ENCODE data around the gene SLC6A1.

The SLC6A1 gene

DNA sequence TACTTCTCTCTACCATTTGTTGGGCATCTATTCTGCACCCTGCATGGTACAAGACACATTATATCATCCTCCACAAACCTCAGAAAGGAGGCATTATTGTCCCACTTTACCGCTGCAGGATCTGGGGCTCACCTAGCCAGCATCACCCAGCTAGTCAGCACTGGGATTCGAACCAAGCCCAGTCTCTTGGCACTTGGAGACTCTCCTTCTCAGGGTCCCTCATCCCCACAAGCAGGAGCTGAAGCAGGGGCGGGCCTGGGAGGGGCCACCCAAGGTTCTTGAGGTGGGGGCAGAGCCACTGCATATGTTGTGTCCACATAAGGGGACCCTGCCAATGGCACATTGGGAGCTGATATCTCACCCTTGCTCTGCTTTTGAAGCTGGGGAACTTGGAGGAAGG is 41.3 kb downstream of the SLC6A1 start:
- Histone ChIP-seq H3K27me3 (ENCODE audit: low read length) (no peaks in the 10 kb centered on the region), H3K9ac (ENCODE audit: low read length) (no peak overlapping the region), H3K27ac (ENCODE audit: low read depth, low read length) (no peak overlapping the region), H4K20me1 (ENCODE audit: low read depth, low read length) (no peaks in the 10 kb centered on the region), H3K36me3 (ENCODE audit: low read length) (no peaks in the 10 kb centered on the region), H3K9me3 (ENCODE audit: insufficient read depth, low read length) (no peaks in the 10 kb centered on the region), H2AFZ (ENCODE audit: low read depth, low read length, severe bottlenecking) (no peak overlapping the region), H3K4me2 (ENCODE audit: low read depth, low read length, poor library complexity, severe bottlenecking) (no peak overlapping the region), H3F3A (ENCODE audit: insufficient read depth) (no peaks in the 10 kb centered on the region), H3K4me3 (ENCODE audit: insufficient read depth, low read length, poor library complexity, severe bottlenecking) (no peak overlapping the region), H3K79me2 (ENCODE audit: insufficient read depth, low read length) (no peaks in the 10 kb centered on the region), H3K9me2 (replicated peaks; ENCODE audit: insufficient read depth, low read length) (no peaks in the 10 kb centered on the region)
- TF ChIP-seq, protein P1, sequence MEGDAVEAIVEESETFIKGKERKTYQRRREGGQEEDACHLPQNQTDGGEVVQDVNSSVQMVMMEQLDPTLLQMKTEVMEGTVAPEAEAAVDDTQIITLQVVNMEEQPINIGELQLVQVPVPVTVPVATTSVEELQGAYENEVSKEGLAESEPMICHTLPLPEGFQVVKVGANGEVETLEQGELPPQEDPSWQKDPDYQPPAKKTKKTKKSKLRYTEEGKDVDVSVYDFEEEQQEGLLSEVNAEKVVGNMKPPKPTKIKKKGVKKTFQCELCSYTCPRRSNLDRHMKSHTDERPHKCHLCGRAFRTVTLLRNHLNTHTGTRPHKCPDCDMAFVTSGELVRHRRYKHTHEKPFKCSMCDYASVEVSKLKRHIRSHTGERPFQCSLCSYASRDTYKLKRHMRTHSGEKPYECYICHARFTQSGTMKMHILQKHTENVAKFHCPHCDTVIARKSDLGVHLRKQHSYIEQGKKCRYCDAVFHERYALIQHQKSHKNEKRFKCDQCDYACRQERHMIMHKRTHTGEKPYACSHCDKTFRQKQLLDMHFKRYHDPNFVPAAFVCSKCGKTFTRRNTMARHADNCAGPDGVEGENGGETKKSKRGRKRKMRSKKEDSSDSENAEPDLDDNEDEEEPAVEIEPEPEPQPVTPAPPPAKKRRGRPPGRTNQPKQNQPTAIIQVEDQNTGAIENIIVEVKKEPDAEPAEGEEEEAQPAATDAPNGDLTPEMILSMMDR (IDR thresholded peaks at IDR 0.05; ENCODE audit: insufficient read depth, low read length, poor library complexity, severe bottlenecking) = no peak
- no peak for TF ChIP-seq EZH2phosphoT487 (conservative IDR thresholded peaks at IDR 0.05; ENCODE audit: low read length)

DNA sequence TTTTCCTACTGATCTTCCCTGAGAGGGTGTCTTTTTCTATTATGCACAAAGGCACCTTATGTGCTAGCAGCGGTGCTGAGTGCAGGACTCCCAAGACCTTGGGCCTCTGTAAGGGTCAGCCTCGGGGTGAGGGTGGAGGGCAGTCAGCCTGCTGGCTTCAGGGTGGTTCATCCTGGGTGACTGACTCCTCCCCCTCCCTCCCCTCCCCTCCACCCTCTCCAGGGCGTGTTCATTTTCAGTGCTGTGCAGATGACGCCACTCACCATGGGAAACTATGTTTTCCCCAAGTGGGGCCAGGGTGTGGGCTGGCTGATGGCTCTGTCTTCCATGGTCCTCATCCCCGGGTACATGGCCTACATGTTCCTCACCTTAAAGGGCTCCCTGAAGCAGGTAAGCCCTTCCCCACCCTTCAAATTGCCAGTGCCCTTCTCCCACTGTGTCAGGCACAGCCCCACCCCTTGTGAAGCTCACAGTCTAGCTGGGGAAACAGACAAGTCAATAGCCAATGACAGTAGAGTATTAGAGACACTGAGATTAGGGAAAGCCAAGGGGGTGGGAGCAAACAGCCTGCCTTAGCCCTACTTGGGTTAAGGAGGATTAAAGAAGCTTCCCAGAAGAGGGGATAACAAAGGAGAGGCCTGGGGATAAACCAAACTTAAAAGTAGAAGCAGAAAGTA is 41.9 kb downstream of the SLC6A1 start:
- Histone ChIP-seq H3K9ac (ENCODE audit: low read length) (no peak overlapping the region), H3K9me3 (ENCODE audit: insufficient read depth, low read length) (no peaks in the 10 kb centered on the region), H3K27ac (ENCODE audit: low read depth, low read length) (no peak overlapping the region), H3K4me2 (ENCODE audit: low read depth, low read length, poor library complexity, severe bottlenecking) (no peak overlapping the region), H4K20me1 (ENCODE audit: low read depth, low read length) (no peaks in the 10 kb centered on the region), H3K4me3 (ENCODE audit: insufficient read depth, low read length, poor library complexity, severe bottlenecking) (no peak overlapping the region), H3F3A (ENCODE audit: insufficient read depth) (no peaks in the 10 kb centered on the region), H3K79me2 (ENCODE audit: insufficient read depth, low read length) (no peaks in the 10 kb centered on the region), H3K36me3 (ENCODE audit: low read length) (no peaks in the 10 kb centered on the region), H3K27me3 (ENCODE audit: low read length) (no peaks in the 10 kb centered on the region), H2AFZ (ENCODE audit: low read depth, low read length, severe bottlenecking) (no peak overlapping the region), H3K9me2 (replicated peaks; ENCODE audit: insufficient read depth, low read length) (no peaks in the 10 kb centered on the region)
- TF ChIP-seq, protein P1 (IDR thresholded peaks at IDR 0.05; ENCODE audit: insufficient read depth, low read length, poor library complexity, severe bottlenecking) = no peak
- no peak for TF ChIP-seq EZH2phosphoT487 (conservative IDR thresholded peaks at IDR 0.05; ENCODE audit: low read length)

DNA sequence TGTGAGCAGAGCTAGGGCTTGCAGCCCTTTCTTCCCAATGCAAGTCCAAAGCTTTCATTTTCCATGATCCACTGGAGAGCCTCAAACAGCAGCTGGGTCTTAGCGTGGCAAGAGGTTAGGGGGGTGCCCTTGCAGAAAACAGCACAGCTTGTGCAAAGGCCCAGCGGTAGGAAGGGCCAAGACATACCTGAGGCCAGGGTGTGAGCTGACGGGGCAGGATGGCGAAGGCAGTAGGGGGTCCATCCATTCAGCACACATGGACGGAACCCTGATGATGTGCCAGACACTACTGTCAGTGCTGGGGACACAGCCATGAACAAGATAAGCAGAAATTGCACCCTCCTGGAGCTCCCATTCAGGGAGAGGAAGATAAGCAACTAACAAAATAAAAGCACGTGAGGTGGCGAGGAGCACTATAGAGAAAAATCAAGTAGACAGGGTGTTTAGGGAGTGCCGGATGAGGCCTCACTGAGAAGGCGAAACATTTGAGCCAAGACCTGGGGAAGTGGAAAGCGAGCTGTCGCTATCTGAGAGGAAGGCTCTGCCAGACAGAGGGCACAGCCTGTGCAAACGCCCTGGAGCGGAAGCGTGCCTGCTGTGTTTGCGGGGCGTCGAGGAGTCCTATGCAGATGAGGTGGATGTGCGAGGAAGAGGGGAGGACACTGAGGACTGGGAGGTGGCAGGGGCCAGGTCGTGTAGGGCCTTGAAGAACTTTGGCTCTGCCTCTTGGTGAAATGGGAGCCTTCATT is 43.4 kb downstream of the SLC6A1 start:
- no peak overlapping the region for H3K4me2 ChIP-seq (ENCODE audit: low read depth, low read length, poor library complexity, severe bottlenecking)
- H3K9ac ChIP-seq (ENCODE audit: low read length) = no peak overlapping the region
- TF ChIP-seq EZH2phosphoT487 (conservative IDR thresholded peaks at IDR 0.05; ENCODE audit: low read length) = no peak
- TF ChIP-seq, protein P1 (IDR thresholded peaks at IDR 0.05; ENCODE audit: insufficient read depth, low read length, poor library complexity, severe bottlenecking) = no peak

More for the DNA sequence above, 43.4 kb downstream of the SLC6A1 start:
- H3K79me2 ChIP-seq (ENCODE audit: insufficient read depth, low read length) = no peaks in the 10 kb centered on the region
- no peaks in the 10 kb centered on the region for H3K9me2 ChIP-seq (replicated peaks; ENCODE audit: insufficient read depth, low read length)
- no peak overlapping the region for H2AFZ ChIP-seq (ENCODE audit: low read depth, low read length, severe bottlenecking)
- H3K27me3 ChIP-seq (ENCODE audit: low read length) = no peaks in the 10 kb centered on the region
- H3K36me3 ChIP-seq (ENCODE audit: low read length) = no peaks in the 10 kb centered on the region
- H3K9me3 ChIP-seq (ENCODE audit: insufficient read depth, low read length) = no peaks in the 10 kb centered on the region
- H3K4me3 ChIP-seq (ENCODE audit: insufficient read depth, low read length, poor library complexity, severe bottlenecking) = no peak overlapping the region
- H3K27ac ChIP-seq (ENCODE audit: low read depth, low read length) = no peak overlapping the region
- H4K20me1 ChIP-seq (ENCODE audit: low read depth, low read length) = no peaks in the 10 kb centered on the region
- no peaks in the 10 kb centered on the region for H3F3A ChIP-seq (ENCODE audit: insufficient read depth)

Data from SU-DHL-6 (cell line).